ENCODE measurements around the gene ANKS6. TPM values are rescaled to one million over a fixed set of nuclear protein-coding genes. Genes with fewer than 3 reads are reported as not detected.

Gene ANKS6
- total RNA-seq, 1 donor from 2014 or later: 23.8 TPM

- no peak for TF ChIP-seq CTCF (conservative IDR thresholded peaks at IDR 0.05; ENCODE audit: low read depth, low read length)
- no peak for DNase-seq (ENCODE audit: low read depth)
- no peak overlapping the region for H3K4me3 ChIP-seq (ENCODE audit: low read depth, low read length)
Measured at GRCh38 chr9:98772364-98773155, 23.8 kb downstream of the ANKS6 start.

GRCh38 chr9:98771209-98771874, 25.0 kb downstream of the ANKS6 start:
- no peak for DNase-seq (ENCODE audit: low read depth)
- no peak for TF ChIP-seq CTCF (conservative IDR thresholded peaks at IDR 0.05; ENCODE audit: low read depth, low read length)

GRCh38 chr9:98770717-98771116, 25.6 kb downstream of the ANKS6 start:
- no peak for DNase-seq (ENCODE audit: low read depth)
- no peak overlapping the region for H3K4me3 ChIP-seq (ENCODE audit: low read depth, low read length)
- no peak for TF ChIP-seq CTCF (conservative IDR thresholded peaks at IDR 0.05; ENCODE audit: low read depth, low read length)

More at GRCh38 chr9:98771209-98771874, 25.0 kb downstream of the ANKS6 start:
- H3K4me3 ChIP-seq (ENCODE audit: low read depth, low read length): no peak overlapping the region

GRCh38 chr9:98768344-98768743, 28.0 kb downstream of the ANKS6 start:
- no peak overlapping the region for H3K4me3 ChIP-seq (ENCODE audit: low read depth, low read length)
- no peak for DNase-seq (ENCODE audit: low read depth)
- no peak for TF ChIP-seq CTCF (conservative IDR thresholded peaks at IDR 0.05; ENCODE audit: low read depth, low read length)

- H3K4me3 ChIP-seq (ENCODE audit: low read depth, low read length): no peak overlapping the region
- TF ChIP-seq CTCF (conservative IDR thresholded peaks at IDR 0.05; ENCODE audit: low read depth, low read length): no peak
- no peak for DNase-seq (ENCODE audit: low read depth)
Measured at GRCh38 chr9:98767915-98768314, 28.4 kb downstream of the ANKS6 start.

- DNase-seq (ENCODE audit: low read depth): no peak
- no peak for TF ChIP-seq CTCF (conservative IDR thresholded peaks at IDR 0.05; ENCODE audit: low read depth, low read length)
- no peak overlapping the region for H3K4me3 ChIP-seq (ENCODE audit: low read depth, low read length)
Measured at GRCh38 chr9:98767196-98767595, 29.2 kb downstream of the ANKS6 start.
